PC-3 (cell line): ENCODE results near the gene RTP5. TPM values are rescaled to one million over a fixed set of nuclear protein-coding genes. Genes with fewer than 3 reads are reported as not detected.
"Not testable (repeated sequence)": the region's sequence is repeated elsewhere in the genome, so short reads cannot be mapped to it uniquely, and the experiment has no call there.

Experiments
- ATAC-seq: fragments of 200-7000 bp; cut with Tn5 transposase; 2 replicates; pipeline ENCODE4 v1.9.1; 2020; ENCODE audit warnings: mild to moderate bottlenecking, moderate library complexity
- BruUV-seq: library from RNA; stranded (reverse); fragments of 400-500 nt; replicated peaks from 2 replicates; lab custom pipeline; 2021; lab: Mats Ljungman, UMichigan
- CTCF ChIA-PET: fragments of 300-600 bp; sonication (Branson Sonifier 250); formaldehyde crosslinking; loops from one replicate; lab custom pipeline; 2022; ENCODE audit warnings: antibody characterized with exemption; lab: Charles Lee
- POLR2A ChIA-PET: fragments of 300-600 bp; sonication (Branson Sonifier 250); formaldehyde crosslinking; loops from one replicate; lab custom pipeline; 2022; ENCODE audit warnings: antibody characterized with exemption; ENCODE audit not compliant: unreplicated experiment; lab: Charles Lee
- DNase-seq: peaks from one replicate; pipeline ENCODE4 v3.0.0-alpha.2; 2015
- H2AFZ ChIP-seq: fragments of 300-600 bp; sonication (generic); 2 replicates; pipeline ENCODE4 v1.6.0; 2016; ENCODE audit warnings: antibody characterized with exemption, low read length
- H3F3A ChIP-seq: fragments of 300-600 bp; sonication (generic); one replicate; pipeline ENCODE4 v1.6.0; 2017; ENCODE audit warnings: antibody characterized with exemption, low read length, control low read depth, mild to moderate bottlenecking; ENCODE audit not compliant: unreplicated experiment
- H3K27ac ChIP-seq: fragments of 300-600 bp; sonication (generic); 2 replicates; pipeline ENCODE4 v1.5.1; 2016; ENCODE audit warnings: mild to moderate bottlenecking, low read length
- H3K27me3 ChIP-seq: fragments of 300-600 bp; sonication (generic); 2 replicates; pipeline ENCODE4 v1.6.1; 2016; ENCODE audit warnings: low read length, mixed read lengths
- H3K36me3 ChIP-seq: fragments of 300-600 bp; sonication (generic); 2 replicates; pipeline ENCODE4 v1.6.1; 2016; ENCODE audit warnings: low read depth, mixed run types, low read length, mixed read lengths
- H3K4me1 ChIP-seq: fragments of 300-600 bp; sonication (generic); 2 replicates; pipeline ENCODE4 v1.5.1; 2016; ENCODE audit warnings: low read length; ENCODE audit not compliant: insufficient read depth
- H3K4me2 ChIP-seq: fragments of 300-600 bp; sonication (generic); 2 replicates; pipeline ENCODE4 v1.6.0; 2016; ENCODE audit warnings: low read length
- H3K4me3 ChIP-seq: fragments of 300-600 bp; sonication (generic); 2 replicates; pipeline ENCODE4 v1.5.1; 2016; ENCODE audit warnings: mild to moderate bottlenecking, low read length, mixed read lengths
- H3K79me2 ChIP-seq: fragments of 300-600 bp; sonication (generic); 2 replicates; pipeline ENCODE4 v1.6.1; 2017; ENCODE audit warnings: low read length, mixed read lengths
- H3K9ac ChIP-seq: fragments of 300-600 bp; sonication (generic); 2 replicates; pipeline ENCODE4 v1.6.0; 2016; ENCODE audit warnings: mild to moderate bottlenecking, low read length
- H3K9me2 ChIP-seq: fragments of 300-600 bp; sonication (generic); replicated peaks from 2 replicates; pipeline ENCODE4 v1.6.1; 2016; ENCODE audit warnings: mixed run types, low read length, mixed read lengths
- H3K9me3 ChIP-seq: fragments of 300-600 bp; sonication (generic); 2 replicates; pipeline ENCODE4 v1.6.1; 2016; ENCODE audit warnings: low read length, mixed read lengths
- H4K20me1 ChIP-seq: fragments of 300-600 bp; sonication (generic); 2 replicates; pipeline ENCODE4 v1.6.1; 2016; ENCODE audit warnings: low read length, mixed read lengths
- EZH2 ChIP-seq: fragments of 300-600 bp; sonication (generic); IDR thresholded peaks from one replicate; pipeline ENCODE4 v1.6.1; 2017; ENCODE audit warnings: antibody characterized with exemption, mild to moderate bottlenecking, low read length; ENCODE audit not compliant: unreplicated experiment
- EZH2phosphoT487 ChIP-seq: fragments of 300-600 bp; sonication (generic); IDR thresholded peaks from 2 replicates; pipeline ENCODE4 v1.6.1; 2018; ENCODE audit warnings: mild to moderate bottlenecking, antibody characterized with exemption, low read length, borderline replicate concordance
- intact Hi-C: fragments of 100-400 bp; cut with micrococcal nuclease; formaldehyde crosslinking; loops from 2 replicates; pipeline ENCODE4 v1.9.0; 2023
- total RNA-seq: library from RNA; depleted of rRNA; stranded (reverse); fragments of >200 nt; gene quantifications from 2 replicates; pipeline ENCODE4 v1.2.3, GENCODE V29; 2014
- TF ChIP-seq, protein P1 (sequence below): fragments of 300-600 bp; sonication (generic); conservative IDR thresholded peaks from 2 replicates; pipeline ENCODE4 v1.5.1; 2017; ENCODE audit warnings: antibody characterized with exemption, low read depth, mild to moderate bottlenecking, low read length

Gene RTP5
- total RNA-seq, 1 experiment from 2014 or later = not detected

GRCh38 chr2:241913703-241914102 is 44.2 kb downstream of the RTP5 start:
- intact Hi-C loops = no loop called here
- H3K9me3 ChIP-seq = no peaks in the 10 kb centered on the region
- no peak for ATAC-seq

DNA sequence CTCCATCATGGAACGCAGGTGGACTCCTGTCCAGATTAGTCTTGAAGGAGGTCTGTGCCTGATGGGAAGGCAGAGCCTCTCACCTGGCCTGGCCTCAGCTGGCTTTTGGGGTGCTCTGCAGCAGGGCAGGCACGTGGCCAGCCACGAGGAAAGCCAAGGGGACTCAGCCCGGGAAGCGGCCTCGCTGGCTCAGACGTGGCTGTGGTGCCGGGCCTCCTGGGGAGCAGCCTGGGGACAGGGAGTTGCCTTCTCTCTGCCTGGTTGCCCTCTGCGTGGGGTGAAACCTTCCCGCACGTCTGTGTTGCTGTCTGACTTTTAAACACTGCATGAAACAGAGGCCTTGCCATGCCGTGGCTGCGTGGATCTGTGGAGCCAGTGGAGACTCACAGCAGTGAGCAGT is 45.0 kb downstream of the RTP5 start:
- H3K9ac ChIP-seq = no peak overlapping the region
- ChIA-PET POLR2A (no interaction called here), CTCF (no interaction called here)
- no peaks in the 10 kb centered on the region for H4K20me1 ChIP-seq
- no peak overlapping the region for H3K4me2 ChIP-seq
- no peak for ATAC-seq
- no peak overlapping the region for H3K27ac ChIP-seq
- no peak overlapping the region for H2AFZ ChIP-seq
- no peaks in the 10 kb centered on the region for H3K9me2 ChIP-seq
- BruUV-seq = no TSS peak
- no peaks in the 10 kb centered on the region for H3K36me3 ChIP-seq
- H3K79me2 ChIP-seq = no peaks in the 10 kb centered on the region
- no peaks in the 10 kb centered on the region for H3K9me3 ChIP-seq
- intact Hi-C loops = no loop called here
- TF ChIP-seq EZH2 (no peak), EZH2phosphoT487 (no peak)
- TF ChIP-seq, protein P1, sequence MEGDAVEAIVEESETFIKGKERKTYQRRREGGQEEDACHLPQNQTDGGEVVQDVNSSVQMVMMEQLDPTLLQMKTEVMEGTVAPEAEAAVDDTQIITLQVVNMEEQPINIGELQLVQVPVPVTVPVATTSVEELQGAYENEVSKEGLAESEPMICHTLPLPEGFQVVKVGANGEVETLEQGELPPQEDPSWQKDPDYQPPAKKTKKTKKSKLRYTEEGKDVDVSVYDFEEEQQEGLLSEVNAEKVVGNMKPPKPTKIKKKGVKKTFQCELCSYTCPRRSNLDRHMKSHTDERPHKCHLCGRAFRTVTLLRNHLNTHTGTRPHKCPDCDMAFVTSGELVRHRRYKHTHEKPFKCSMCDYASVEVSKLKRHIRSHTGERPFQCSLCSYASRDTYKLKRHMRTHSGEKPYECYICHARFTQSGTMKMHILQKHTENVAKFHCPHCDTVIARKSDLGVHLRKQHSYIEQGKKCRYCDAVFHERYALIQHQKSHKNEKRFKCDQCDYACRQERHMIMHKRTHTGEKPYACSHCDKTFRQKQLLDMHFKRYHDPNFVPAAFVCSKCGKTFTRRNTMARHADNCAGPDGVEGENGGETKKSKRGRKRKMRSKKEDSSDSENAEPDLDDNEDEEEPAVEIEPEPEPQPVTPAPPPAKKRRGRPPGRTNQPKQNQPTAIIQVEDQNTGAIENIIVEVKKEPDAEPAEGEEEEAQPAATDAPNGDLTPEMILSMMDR = no peak
- DNase-seq = no peak
- H3F3A ChIP-seq = no peaks in the 10 kb centered on the region
- H3K4me3 ChIP-seq = no peak overlapping the region
- H3K4me1 ChIP-seq = no peaks in the 10 kb centered on the region
- H3K27me3 ChIP-seq = no peaks in the 10 kb centered on the region

More at GRCh38 chr2:241913703-241914102, 44.2 kb downstream of the RTP5 start:
- Histone ChIP-seq H3F3A (no peaks in the 10 kb centered on the region), H3K27ac (no peak overlapping the region), H3K4me3 (no peak overlapping the region), H4K20me1 (no peaks in the 10 kb centered on the region), H3K27me3 (no peaks in the 10 kb centered on the region), H3K36me3 (no peaks in the 10 kb centered on the region), H3K4me1 (no peaks in the 10 kb centered on the region), H3K79me2 (no peaks in the 10 kb centered on the region), H3K9me2 (no peaks in the 10 kb centered on the region), H3K9ac (no peak overlapping the region), H2AFZ (no peak overlapping the region), H3K4me2 (no peak overlapping the region)
- no TSS peak for BruUV-seq
- POLR2A ChIA-PET = no interaction called here
- DNase-seq = no peak
- TF ChIP-seq, protein P1 = no peak
- TF ChIP-seq EZH2phosphoT487 (no peak), EZH2 (no peak)
- CTCF ChIA-PET = no interaction called here

GRCh38 chr2:241921631-241922030 is 52.1 kb downstream of the RTP5 start:
- H3K4me1 ChIP-seq, H3K4me3 ChIP-seq, H3K27me3 ChIP-seq, intact Hi-C loops, POLR2A ChIA-PET, H3K9me3 ChIP-seq, BruUV-seq, DNase-seq, H3K4me2 ChIP-seq, H3K79me2 ChIP-seq, ATAC-seq, H3F3A ChIP-seq, H3K27ac ChIP-seq, H3K9ac ChIP-seq, CTCF ChIA-PET, H3K9me2 ChIP-seq, H2AFZ ChIP-seq, H4K20me1 ChIP-seq, H3K36me3 ChIP-seq: not testable (repeated sequence)
